HL-60/S4 treated with phorbol 12-myristate 13-acetate at 8.2 ng/mL for 4 days and 3 days (cell line): ENCODE measurements around the gene TMEM87A.

Source experiments
- in situ Hi-C: fragments of 300-500 bp; cut with MboI; formaldehyde crosslinking; loops from 2 replicates; pipeline ENCODE4 v1.15.0; 2022; ENCODE audit warnings: low sequenced_read_pairs

Gene TMEM87A

GRCh38 chr15:42207674-42208579 is 65.3 kb downstream of the TMEM87A start, which contains the start of gene VPS39:
TSS of gene VPS39 (minus strand) at chr15:42208304. CDS start at chr15:42208153, 151 bp downstream.
- in situ Hi-C loops = no loop called here

- in situ Hi-C loops = no loop called here
These were observed 66.8 kb downstream of the TMEM87A start for GRCh38 chr15:42206406-42206805.

GRCh38 chr15:42203891-42204290 is 69.3 kb downstream of the TMEM87A start:
- in situ Hi-C loops = no loop called here

DNA sequence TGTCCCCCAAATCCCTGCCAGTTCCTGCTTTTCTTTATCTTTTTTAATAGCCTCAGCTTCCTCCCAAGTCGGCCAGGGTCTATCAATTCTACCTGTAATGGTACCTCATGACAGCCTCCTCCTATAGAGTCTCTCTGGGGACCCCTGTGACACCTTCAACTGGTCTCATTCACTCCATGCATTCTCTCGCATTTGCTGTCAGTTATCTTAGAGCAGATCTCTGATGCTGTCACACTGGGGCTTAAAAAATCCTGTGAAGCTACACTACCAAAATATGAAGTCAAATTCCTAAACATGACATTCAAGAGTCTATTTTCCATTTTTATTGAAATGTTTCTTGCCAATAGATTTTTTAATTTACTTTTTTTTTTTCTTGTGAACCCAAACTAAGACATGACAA is 70.6 kb downstream of the TMEM87A start:
- in situ Hi-C loops = no loop called here

DNA sequence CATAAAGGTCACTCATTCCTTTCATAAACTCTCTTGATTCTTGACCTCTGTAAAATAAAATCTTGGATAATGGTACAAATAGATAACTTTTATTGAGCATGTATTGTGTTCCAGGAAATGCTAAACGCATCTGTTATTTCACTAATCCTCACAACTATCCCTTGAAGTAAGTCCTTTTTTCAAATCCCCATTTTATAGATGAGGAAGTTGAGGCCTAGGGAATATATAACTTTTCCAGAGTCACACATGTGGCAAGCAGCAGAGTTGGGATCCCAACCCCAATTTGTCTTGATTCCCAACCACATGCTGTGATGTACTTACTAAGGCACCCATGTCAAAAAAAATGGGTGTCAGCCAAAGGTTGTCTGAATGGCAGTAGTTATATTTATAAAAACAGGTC is 71.4 kb downstream of the TMEM87A start:
- in situ Hi-C loops = no loop called here

- in situ Hi-C loops = no loop called here
These were observed 74.1 kb downstream of the TMEM87A start for GRCh38 chr15:42199126-42199525.

DNA sequence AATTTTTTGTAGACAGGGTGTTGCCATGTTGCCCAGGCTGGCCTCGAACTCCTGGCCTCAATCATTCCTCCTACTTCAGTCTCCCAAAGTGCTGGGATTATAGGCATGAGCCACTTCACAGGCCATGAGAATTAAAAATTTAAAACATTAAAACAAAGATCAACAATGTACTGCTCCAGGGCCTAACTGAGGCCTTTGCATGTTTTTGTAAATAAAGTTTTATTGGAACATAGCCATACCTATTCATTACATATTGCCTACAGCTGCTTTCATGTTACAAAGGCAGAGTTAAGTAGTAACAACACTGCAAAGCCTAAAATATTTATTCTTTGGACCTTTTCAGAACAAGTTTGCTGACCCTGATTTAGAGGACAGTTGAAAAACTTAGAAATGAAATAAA is 74.7 kb downstream of the TMEM87A start:
- in situ Hi-C loops = no loop called here

DNA sequence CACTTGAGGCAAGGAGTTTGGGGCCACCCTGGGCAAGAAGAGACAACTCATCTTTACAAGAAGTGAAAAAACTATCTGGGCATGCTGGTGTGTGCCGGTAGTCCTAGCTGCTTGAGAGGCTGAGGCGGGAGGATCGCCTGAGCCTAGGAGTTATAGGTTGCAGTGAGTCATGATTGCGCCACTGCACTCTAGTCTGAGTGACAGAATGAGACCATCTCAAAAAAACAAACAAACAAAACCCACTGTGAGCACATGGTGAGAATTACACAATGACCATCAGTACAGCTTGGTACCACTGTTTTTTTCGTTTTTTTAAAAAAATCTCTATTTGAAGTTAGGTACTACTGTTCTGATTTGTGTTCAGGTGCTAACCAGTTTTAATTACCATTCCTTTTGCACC is 78.7 kb downstream of the TMEM87A start:
- in situ Hi-C loops = no loop called here

DNA sequence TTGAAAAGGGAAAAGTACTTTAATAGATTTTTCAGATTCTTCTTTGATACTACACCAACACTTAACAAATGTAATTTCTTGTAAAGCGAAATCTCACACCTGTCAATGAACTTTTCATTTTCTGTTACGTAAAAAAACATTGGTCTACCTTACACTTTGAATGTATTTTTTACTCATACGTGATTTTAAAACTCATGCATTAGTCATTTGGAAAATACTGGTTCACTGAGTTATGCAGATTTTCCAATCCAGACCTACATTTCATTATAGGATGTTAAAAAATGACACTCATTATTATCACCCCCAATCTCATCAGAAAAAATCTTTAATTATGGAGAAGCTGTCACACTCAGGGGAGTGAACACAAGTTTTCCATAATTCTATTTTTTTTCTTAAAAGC is 79.8 kb downstream of the TMEM87A start:
- in situ Hi-C loops = no loop called here

- in situ Hi-C loops = no loop called here
These were observed 81.5 kb downstream of the TMEM87A start for GRCh38 chr15:42191610-42192346.

- in situ Hi-C loops = no loop called here
These were observed 82.9 kb downstream of the TMEM87A start for GRCh38 chr15:42190370-42190769.

GRCh38 chr15:42185801-42186200 is 87.4 kb downstream of the TMEM87A start:
- in situ Hi-C loops = no loop called here

GRCh38 chr15:42184736-42185135 is 88.5 kb downstream of the TMEM87A start:
- in situ Hi-C loops = no loop called here

- in situ Hi-C loops = no loop called here
These were observed 88.9 kb downstream of the TMEM87A start for GRCh38 chr15:42184296-42184695.

GRCh38 chr15:42182961-42183360 is 90.3 kb downstream of the TMEM87A start:
- in situ Hi-C loops = no loop called here

GRCh38 chr15:42182328-42182886 is 90.8 kb downstream of the TMEM87A start:
- in situ Hi-C loops = no loop called here

- in situ Hi-C loops = no loop called here
These were observed 95.2 kb downstream of the TMEM87A start for GRCh38 chr15:42178056-42178455.

DNA sequence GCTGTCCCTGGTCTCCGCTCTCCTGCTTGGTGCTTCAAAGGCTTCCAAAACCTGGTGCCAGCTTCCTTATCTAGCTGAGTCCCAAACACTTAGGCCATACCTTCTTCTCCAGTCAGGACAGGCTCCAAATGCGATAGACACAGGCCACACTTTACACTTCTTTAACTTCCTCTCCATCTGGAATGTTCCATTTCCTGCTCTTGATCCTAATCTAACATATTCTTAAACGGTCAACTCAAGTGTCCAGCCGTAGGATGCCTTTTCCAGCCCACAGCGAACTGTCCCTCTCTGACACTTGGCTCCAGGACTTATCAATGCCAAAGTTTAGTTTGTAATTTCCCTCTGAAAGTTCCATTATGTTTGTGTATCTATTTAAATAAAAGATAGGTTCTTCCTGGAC is 97.6 kb downstream of the TMEM87A start:
- in situ Hi-C loops = no loop called here

- in situ Hi-C loops = no loop called here
These were observed 100.8 kb downstream of the TMEM87A start for GRCh38 chr15:42172475-42172874.

GRCh38 chr15:42171795-42172194 is 101.4 kb downstream of the TMEM87A start:
- in situ Hi-C loops = no loop called here

DNA sequence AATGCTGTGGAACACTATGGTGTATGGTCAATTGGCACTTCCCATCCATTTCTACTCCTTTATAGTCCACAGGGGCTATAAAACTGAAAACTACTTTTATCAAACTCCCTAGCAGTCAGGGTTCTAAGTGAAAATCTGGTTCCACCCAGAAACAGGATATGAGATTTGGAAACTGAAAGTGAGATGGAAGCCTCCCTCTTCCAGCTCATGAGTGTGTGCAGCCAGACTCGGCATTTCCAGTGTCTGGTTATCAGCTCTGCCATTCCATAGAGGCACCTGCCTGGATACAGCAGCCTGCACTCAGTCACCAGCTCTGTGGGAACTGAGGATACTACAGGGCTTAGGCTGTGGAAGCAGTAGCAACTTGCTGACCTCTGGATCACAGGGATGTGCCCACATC is 102.1 kb downstream of the TMEM87A start:
- in situ Hi-C loops = no loop called here
